HT-29 (cell line): ENCODE results near the gene NUDT16L1. TPM values are rescaled to one million over a fixed set of nuclear protein-coding genes. Genes with fewer than 3 reads are reported as not detected.

Experiments used
- DNase-seq: peaks from one replicate; pipeline ENCODE4 v3.0.0-alpha.2; 2015; ENCODE audit warnings: low spot score
- total RNA-seq: library from RNA; depleted of rRNA; stranded (reverse); fragments of >200 nt; shearing (Covaris generic); gene quantifications from 2 replicates; pipeline ENCODE4 v1.2.3, GENCODE V29; 2014

The NUDT16L1 gene
- total RNA-seq, 1 experiment from 2014 or later, result 81.9 TPM

GRCh38 chr16:4682084-4682591 lies 11.2 kb upstream of the NUDT16L1 start:
- DNase-seq, result no peak

DNA sequence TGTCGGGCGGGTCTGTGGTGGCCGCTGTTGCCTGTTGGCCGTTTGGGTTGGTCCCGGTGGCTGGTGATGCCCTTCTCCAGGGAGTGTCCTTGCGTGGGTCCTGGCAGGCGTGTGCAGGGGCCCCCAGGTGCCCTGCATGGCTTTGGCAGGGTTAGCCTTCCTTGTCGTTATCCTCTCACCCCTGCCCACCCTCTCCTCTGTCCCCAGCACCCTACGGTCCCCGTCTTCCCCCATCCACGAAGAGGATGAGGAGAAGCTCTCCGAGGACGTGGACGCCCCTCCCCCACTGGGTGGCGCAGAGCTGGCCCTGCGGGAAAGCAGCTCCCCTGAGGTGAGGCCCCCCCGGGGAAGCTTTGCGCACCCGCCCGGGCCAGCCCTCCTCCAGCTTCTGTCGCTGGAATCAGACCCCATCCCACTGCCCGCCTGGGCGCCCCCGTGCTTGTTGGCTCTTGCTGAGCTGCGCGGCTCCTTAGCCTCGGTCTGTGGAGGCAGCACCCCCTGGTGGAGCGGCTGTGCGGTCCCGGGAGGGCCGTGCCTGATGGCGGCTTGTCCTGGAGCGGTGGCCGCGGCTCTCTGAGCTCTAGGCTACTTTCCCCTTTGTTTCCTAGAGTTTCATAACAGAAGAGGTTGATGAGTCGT lies 10.6 kb upstream of the NUDT16L1 start:
- DNase-seq, result peak; percentile 25

GRCh38 chr16:4683255-4684057 lies 9.9 kb upstream of the NUDT16L1 start:
- no peak for DNase-seq

- DNase-seq, result no peak
These were observed 9.2 kb upstream of the NUDT16L1 start for GRCh38 chr16:4684058-4684715.

DNA sequence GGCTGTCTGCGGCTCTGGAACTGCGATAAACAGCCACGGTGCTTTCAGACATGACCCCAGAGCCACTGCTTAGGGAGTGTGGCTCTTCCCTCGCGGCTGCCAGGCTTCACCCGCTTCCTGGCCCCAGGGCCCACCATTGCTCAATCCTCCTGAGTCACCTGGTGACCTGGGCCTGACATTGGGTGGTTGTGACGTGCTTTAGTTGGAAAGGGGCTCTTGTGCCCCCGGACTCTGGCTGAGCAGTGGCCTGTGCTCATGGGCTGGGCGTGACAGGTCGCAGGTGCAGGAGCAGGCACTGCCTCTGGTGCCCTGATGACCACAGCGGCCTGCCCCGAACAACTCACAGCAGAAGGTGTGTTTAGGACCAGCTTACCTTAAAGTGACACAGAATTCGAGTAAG lies 8.6 kb upstream of the NUDT16L1 start:
- DNase-seq, result no peak

DNA sequence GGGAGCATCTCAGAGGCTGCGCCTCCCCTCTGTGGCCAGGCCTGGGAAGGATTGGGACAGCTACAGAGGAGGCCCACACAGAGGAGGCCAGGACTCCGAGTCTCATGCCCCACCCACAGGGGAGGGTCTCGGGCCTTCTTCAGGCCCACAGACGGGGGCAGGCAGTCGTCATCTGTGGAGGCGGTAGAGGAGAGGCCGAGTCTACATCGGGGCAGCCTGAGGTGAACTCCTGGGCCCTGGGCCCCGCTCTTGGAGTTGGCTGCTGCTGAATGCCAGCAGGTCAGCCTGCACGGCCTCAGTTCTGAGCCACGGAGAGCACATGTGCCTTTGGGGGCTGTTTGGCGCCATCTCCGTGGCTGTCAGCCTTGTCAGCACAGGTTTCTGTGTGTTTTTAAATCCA lies 8.1 kb upstream of the NUDT16L1 start:
- no peak for DNase-seq

- no peak for DNase-seq
These were observed 7.4 kb upstream of the NUDT16L1 start for GRCh38 chr16:4685776-4686496.

DNA sequence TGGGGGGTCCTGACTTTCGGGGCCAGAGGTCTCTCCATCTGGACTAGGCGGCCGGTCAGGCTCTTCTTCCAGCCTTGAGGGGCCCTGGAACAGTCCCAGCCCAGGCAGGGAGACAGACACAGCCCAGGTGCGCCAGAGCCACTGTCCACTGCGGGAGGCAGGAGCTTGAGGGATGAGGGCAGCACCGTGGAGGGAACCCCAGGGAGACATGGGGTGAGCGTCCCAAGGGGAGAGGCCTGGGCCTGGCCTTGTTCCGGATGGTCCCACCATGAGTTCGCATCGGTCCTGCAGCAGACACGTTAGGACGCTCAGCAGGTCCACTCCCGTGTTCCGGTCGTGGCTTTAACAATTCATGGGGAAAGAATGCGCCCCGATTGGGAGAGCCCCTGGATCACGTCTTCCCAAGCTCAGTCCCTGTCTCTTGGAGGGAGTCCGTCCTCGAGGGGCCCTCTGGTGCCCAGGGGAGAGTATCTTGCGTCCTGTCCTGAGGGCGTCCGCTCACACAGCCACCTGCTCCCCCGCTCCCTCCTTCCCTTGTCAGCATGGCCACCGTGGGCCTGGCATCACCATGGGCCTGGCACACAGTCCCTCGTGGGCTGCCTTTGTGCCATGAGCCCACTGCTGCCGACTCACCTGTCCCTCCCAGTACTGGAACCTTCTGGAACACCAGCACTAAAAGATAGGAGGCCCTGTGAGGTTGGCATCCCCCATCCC lies 6.7 kb upstream of the NUDT16L1 start:
- DNase-seq, result no peak

DNA sequence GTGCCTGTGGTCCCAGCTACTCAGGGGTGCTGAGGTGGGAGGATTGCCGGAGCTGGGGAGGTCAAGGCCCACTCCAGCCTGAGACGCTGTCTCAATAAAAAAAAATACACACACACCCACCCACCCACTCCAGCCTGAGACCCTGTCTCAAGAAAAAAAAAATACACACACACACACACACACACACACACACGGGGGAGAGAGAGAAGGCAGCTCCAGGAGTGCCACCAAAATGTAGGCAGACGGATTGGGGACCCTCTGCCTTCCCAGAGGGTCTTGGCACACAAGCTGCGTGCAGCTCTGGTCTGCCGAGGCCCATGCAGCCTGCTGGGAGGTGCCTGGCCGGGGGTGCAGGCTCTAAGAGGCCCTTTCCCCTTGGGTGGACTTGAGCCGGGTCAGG lies 5.9 kb upstream of the NUDT16L1 start:
- no peak for DNase-seq

DNA sequence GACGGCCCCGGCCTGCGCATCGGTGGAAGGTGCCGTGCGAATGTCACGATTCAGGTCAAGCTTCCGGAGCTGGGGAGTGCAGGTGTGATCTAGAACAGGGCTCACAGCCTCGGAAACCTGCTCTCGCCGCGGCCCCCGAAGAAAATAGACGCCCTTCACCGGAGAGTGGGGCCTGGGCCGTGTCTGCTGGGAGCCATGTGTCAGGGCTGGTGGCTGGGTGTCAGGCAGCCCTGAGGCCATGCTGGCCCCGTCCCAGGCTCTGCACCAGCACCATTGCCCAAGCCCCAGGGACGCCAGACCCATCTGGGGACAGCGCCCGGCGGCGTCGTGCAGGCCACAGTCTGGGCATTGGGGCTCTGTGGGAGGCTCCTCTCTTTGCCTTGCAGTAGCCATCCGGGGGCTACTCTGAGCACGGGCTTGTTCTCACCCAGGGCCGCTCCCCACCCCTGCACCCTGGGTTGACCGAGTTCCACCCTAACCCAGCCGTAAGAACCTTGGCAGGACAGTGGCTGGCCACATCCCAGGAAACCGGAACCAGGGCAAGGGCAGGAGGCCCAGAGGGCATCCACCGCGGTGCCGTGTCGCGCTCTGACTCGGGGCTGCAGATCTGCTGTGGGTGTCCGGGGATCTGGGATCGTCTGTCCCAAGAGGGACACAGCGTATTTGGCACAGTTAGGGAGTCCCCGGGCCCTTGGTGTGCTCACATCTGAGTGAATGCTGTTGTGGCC lies 5.3 kb upstream of the NUDT16L1 start:
- DNase-seq, result no peak

DNA sequence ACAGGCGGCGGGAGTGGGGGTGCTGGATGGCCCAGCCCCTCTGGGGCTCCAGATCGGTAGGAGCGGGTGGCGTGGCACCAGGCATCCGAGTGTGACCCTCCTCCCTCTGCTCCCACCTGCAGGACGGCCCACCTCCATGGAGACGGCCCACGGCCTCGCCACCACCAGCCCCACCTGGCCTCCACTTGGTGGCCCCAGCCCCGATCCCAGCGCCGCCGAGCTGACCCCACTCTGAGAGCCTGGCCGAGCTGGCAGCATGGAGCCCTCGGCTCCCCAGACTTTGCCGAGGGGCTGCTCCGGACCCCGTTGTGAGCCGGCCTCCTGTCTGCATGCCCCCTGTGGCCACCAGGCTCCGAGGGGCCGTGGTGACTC lies 4.7 kb upstream of the NUDT16L1 start:
- no peak for DNase-seq

DNA sequence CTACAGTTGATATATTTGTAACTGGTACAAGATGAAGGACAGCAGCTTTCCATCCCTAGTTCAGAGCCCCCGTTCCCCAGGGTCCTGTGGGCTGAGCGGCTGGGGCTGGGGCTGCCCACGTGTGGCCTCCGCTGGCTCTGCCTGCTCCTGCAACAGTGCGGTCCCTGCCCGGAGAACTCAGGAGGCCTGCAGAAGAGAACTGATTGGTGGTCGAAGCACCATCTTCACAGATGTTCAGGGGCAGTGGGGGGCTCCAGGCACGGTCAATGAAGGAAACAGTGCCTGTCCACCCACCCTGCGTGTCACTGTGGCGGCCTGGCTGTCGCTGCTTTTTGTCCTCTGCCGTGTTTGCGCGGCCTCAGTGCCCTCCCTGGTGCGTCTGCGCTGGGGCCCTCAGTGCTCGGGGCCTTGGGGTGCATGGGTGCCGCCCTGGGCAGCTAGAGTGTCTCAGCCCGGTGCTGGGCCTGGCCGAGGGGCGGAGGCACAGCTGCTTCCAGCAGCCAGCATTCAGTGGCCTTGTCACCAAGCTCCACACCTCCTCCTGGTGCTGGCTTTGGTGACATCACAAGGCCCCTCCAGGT lies 4.2 kb upstream of the NUDT16L1 start:
- no peak for DNase-seq

GRCh38 chr16:4689864-4690704 lies 3.3 kb upstream of the NUDT16L1 start:
- no peak for DNase-seq

DNA sequence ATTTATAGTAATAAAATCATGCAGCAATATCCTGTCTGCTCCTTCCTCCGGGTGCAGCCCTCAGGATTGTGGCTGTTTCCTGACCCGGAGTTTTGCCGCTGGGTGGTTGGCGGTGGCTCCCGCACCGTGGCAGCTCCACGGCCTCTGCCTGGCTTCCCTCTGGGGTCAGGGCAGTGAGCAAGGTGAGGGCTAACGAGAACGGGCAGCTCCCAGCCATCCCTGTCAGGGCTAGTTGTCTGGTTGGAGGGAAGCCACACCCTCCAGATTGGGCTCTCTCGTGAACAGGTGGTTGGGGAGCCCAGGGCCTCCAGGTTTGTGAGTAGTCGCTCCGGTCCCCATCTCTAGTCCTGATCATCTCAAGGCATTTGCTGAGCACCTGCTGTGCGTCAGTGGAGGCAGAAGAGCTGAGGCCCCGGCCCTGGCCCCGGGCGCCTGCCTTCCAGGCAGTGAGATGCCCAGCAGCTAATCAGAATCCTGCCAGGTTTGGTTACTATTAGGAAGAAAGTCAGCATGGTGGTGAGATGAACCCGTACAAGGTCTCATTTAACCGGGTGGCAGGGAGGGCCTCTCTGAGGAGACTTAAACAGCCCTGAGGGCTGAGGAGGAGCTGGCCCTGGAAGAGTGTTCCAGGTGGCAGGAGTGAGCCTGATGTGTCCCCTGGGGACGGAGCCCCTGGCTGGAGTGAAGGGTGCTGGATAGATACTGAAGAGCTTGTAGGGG lies 2.3 kb upstream of the NUDT16L1 start:
- DNase-seq, result no peak

- no peak for DNase-seq
These were observed 1.5 kb upstream of the NUDT16L1 start for GRCh38 chr16:4691666-4692412.

DNA sequence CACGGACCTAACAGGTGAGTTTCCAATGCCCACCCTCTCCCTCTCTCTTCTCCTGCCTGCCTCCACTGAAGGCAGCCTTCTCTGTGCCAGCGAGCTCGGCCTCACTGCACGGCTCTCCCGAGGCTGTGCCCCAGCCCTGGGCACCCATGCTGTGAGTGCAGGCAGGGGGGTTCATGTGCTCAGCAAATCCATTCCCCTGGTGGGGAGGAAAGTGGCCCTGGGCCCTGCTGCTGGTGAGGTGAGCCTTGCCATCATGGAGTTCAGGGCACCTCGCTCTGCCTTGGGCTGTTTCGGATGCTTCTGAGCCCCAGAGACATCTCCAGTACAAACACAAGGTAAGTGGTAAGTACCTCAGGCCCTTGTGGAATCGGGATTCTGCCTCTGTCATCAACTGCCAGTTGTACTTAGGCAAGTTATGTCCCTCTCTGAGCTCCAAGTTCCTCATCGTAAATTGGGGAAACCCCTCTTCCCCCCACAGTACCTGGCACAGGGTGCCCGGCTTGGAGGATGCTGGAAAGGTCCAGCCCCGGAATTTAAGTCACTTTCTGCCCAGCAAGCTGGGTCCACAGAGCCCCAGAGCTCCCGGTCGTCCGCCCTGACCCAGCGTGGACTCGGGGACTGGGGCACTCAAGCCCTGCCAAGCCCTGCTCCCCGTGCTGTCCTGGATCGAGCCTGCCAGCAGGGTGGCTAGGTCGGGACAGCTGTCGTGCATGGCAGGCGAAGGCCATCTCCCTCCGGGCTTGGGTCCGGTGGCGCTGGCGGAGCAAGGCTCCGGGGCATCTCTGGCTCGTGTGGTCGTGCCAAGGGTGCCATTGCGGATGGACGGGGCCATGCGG lies 684 bp upstream of the NUDT16L1 start:
- no peak for DNase-seq
